GM04503 (cell line): ENCODE measurements around the gene CFAP20DC.

Experiments
- DNase-seq: peaks from one replicate; pipeline ENCODE4 v3.0.0-alpha.2; 2012; ENCODE audit warnings: low read depth

CFAP20DC gene

GRCh38 chr3:58799271-58799670, 250.6 kb downstream of the CFAP20DC start:
- no peak for DNase-seq

GRCh38 chr3:58798312-58798711, 251.5 kb downstream of the CFAP20DC start:
- peak; percentile 3 for DNase-seq

- no peak for DNase-seq
These were observed 255.1 kb downstream of the CFAP20DC start for GRCh38 chr3:58794750-58795149.

GRCh38 chr3:58793938-58794337, 255.9 kb downstream of the CFAP20DC start:
- DNase-seq, result no peak

GRCh38 chr3:58792921-58793451, 256.8 kb downstream of the CFAP20DC start:
- peak; percentile 1 for DNase-seq

- no peak for DNase-seq
These were observed 260.4 kb downstream of the CFAP20DC start for GRCh38 chr3:58789385-58789784.

- no peak for DNase-seq
These were observed 264.9 kb downstream of the CFAP20DC start for GRCh38 chr3:58784888-58785287.

GRCh38 chr3:58784425-58784824, 265.4 kb downstream of the CFAP20DC start:
- no peak for DNase-seq

- no peak for DNase-seq
These were observed 266.0 kb downstream of the CFAP20DC start for GRCh38 chr3:58783845-58784244.

GRCh38 chr3:58779934-58780333, 269.9 kb downstream of the CFAP20DC start:
- no peak for DNase-seq

- no peak for DNase-seq
These were observed 273.6 kb downstream of the CFAP20DC start for GRCh38 chr3:58776231-58776630.

- DNase-seq, result no peak
These were observed 277.4 kb downstream of the CFAP20DC start for GRCh38 chr3:58772462-58772861.

GRCh38 chr3:58769065-58769464, 280.8 kb downstream of the CFAP20DC start:
- no peak for DNase-seq

GRCh38 chr3:58766587-58767282, 283.1 kb downstream of the CFAP20DC start:
- no peak for DNase-seq

GRCh38 chr3:58755150-58755549, 294.7 kb downstream of the CFAP20DC start:
- no peak for DNase-seq

GRCh38 chr3:58754074-58754473, 295.8 kb downstream of the CFAP20DC start:
- DNase-seq, result no peak

- DNase-seq, result no peak
These were observed 297.8 kb downstream of the CFAP20DC start for GRCh38 chr3:58751882-58752567.

GRCh38 chr3:58751235-58751634, 298.6 kb downstream of the CFAP20DC start:
- DNase-seq, result no peak

- no peak for DNase-seq
These were observed 299.9 kb downstream of the CFAP20DC start for GRCh38 chr3:58749948-58750347.

GRCh38 chr3:58748024-58748423, 301.8 kb downstream of the CFAP20DC start:
- no peak for DNase-seq

- DNase-seq, result no peak
These were observed 303.1 kb downstream of the CFAP20DC start for GRCh38 chr3:58746758-58747157.

GRCh38 chr3:58743296-58743695, 306.5 kb downstream of the CFAP20DC start:
- no peak for DNase-seq

- no peak for DNase-seq
These were observed 307.6 kb downstream of the CFAP20DC start for GRCh38 chr3:58742239-58742638.
